H1 (cell line): ENCODE data around the gene MGLL. TPM values are rescaled to one million over a fixed set of nuclear protein-coding genes. Genes with fewer than 3 reads are reported as not detected.

Source experiments
- CTCF ChIA-PET: fragments of 300-600 bp; sonication (Branson Sonifier 250); formaldehyde crosslinking; loops from one replicate; lab custom pipeline; 2021; ENCODE audit not compliant: partially characterized antibody; lab: Charles Lee
- POLR2A ChIA-PET: fragments of 300-600 bp; sonication (Branson Sonifier 250); formaldehyde crosslinking; loops from one replicate; lab custom pipeline; 2021; ENCODE audit warnings: inconsistent platforms; ENCODE audit not compliant: partially characterized antibody; lab: Charles Lee
- DNase-seq, 2 experiments: peaks; one replicate each; pipeline versions ENCODE4 v3.0.0 to v3.0.0-alpha.2; 2010 to 2022; ENCODE audit warnings: low spot score in 2 of 2, low read depth in 1 of 2, mixed read lengths in 1 of 2
- FAIRE-seq: peaks from 2 replicates; lab custom pipeline; 2011; peaks lifted over from hg19 to GRCh38; lab: Jason Lieb, UNC
- H2AFZ ChIP-seq: 2 replicates; pipeline ENCODE4 v1.8.1; 2012; ENCODE audit warnings: low read length, inconsistent platforms
- H2AK5ac ChIP-seq: 2 replicates; pipeline ENCODE4 v1.6.1; 2013; ENCODE audit warnings: low read depth, low read length
- H2BK120ac ChIP-seq: replicated peaks from 2 replicates; pipeline ENCODE3; 2013; ENCODE audit warnings: low read depth, low read length, inconsistent platforms
- H2BK12ac ChIP-seq: 2 replicates; pipeline ENCODE4 v1.6.1; 2013; ENCODE audit warnings: low read depth, low read length
- H2BK15ac ChIP-seq: 2 replicates; pipeline ENCODE4 v1.6.1; 2013; ENCODE audit warnings: low read length
- H2BK20ac ChIP-seq: 2 replicates; pipeline ENCODE4 v1.6.1; 2013; ENCODE audit warnings: low read length
- H2BK5ac ChIP-seq: 2 replicates; pipeline ENCODE4 v1.6.1; 2013; ENCODE audit warnings: low read depth, low read length
- H3K14ac ChIP-seq: 2 replicates; pipeline ENCODE4 v1.6.1; 2013; ENCODE audit warnings: inconsistent platforms; ENCODE audit not compliant: insufficient read length
- H3K18ac ChIP-seq: 2 replicates; pipeline ENCODE4 v1.6.1; 2013; ENCODE audit warnings: low read length; ENCODE audit errors: extremely low read depth
- H3K23ac ChIP-seq: 2 replicates; pipeline ENCODE4 v1.6.1; 2013; ENCODE audit warnings: inconsistent platforms; ENCODE audit not compliant: insufficient read length
- H3K23me2 ChIP-seq: 2 replicates; pipeline ENCODE4 v1.6.1; 2013; ENCODE audit warnings: low read depth, low read length
- H3K27ac ChIP-seq: 2 replicates; pipeline ENCODE4 v1.6.1; 2011; ENCODE audit warnings: low read depth, low read length, inconsistent platforms
- H3K27me3 ChIP-seq, 4 experiments: replicated peaks in 1 of 4; 1 replicate in 1 of 4; 2 replicates in 3 of 4; pipeline versions ENCODE4 v1.6.1 to v1.8.1; 2011 to 2013; ENCODE audit warnings: low read length in 3 of 4, mild to moderate bottlenecking in 3 of 4, inconsistent platforms in 2 of 4, mixed read lengths in 2 of 4, moderate library complexity in 1 of 4; ENCODE audit not compliant: control insufficient read depth in 3 of 4, insufficient read depth in 3 of 4; ENCODE audit errors: extremely low read depth in 1 of 4
- H3K36me3 ChIP-seq, 4 experiments: 2 replicates each; pipeline versions ENCODE4 v1.6.1 to v1.8.1; 2011 to 2013; ENCODE audit warnings: mild to moderate bottlenecking in 4 of 4, low read length in 3 of 4, moderate library complexity in 2 of 4, control low read depth in 1 of 4, inconsistent platforms in 1 of 4; ENCODE audit not compliant: insufficient read depth in 4 of 4, control insufficient read depth in 2 of 4
- H3K4ac ChIP-seq: replicated peaks from 2 replicates; pipeline ENCODE3; 2013; ENCODE audit warnings: low read length, low read depth, mixed read lengths, inconsistent platforms; ENCODE audit not compliant: insufficient read length
- H3K4me1 ChIP-seq, 4 experiments: replicated peaks in 1 of 4; 1 replicate in 1 of 4; 2 replicates in 3 of 4; pipeline versions ENCODE4 v1.6.1 to v1.8.1; 2011 to 2013; ENCODE audit warnings: low read length in 3 of 4, inconsistent platforms in 2 of 4, mixed read lengths in 1 of 4; ENCODE audit not compliant: insufficient read depth in 4 of 4, control insufficient read depth in 3 of 4
- H3K4me2 ChIP-seq, 2 experiments: 2 replicates each; pipeline versions ENCODE4 v1.6.1 to v1.8.1; 2011 to 2013; ENCODE audit warnings: low read depth in 2 of 2, low read length in 2 of 2, control low read depth in 1 of 2, inconsistent platforms in 1 of 2, mild to moderate bottlenecking in 1 of 2; ENCODE audit not compliant: insufficient read depth in 1 of 2
- H3K4me3 ChIP-seq, 4 experiments: fragments of 200-600, 300-600 bp in 1 of 4; sonication (generic), shearing (Covaris generic), sonication (Bioruptor Twin) in 1 of 4; 2 replicates each; pipeline versions ENCODE4 v1.5.1 to v1.8.1; 2011 to 2016; ENCODE audit warnings: low read length in 4 of 4, low read depth in 3 of 4, control low read depth in 2 of 4, inconsistent platforms in 2 of 4, mild to moderate bottlenecking in 2 of 4, mixed read lengths in 1 of 4, moderate library complexity in 1 of 4; ENCODE audit not compliant: insufficient read depth in 2 of 4; ENCODE audit errors: extremely low read depth in 1 of 4
- H3K56ac ChIP-seq: replicated peaks from 2 replicates; pipeline ENCODE3; 2013; ENCODE audit warnings: low read depth, mild to moderate bottlenecking, mixed read lengths, low read length, inconsistent platforms; ENCODE audit not compliant: insufficient read length
- H3K79me1 ChIP-seq: 2 replicates; pipeline ENCODE4 v1.6.1; 2013; ENCODE audit warnings: low read depth, low read length, control low read depth
- H3K79me2 ChIP-seq, 2 experiments: 2 replicates each; pipeline versions ENCODE4 v1.6.1 to v1.8.1; 2012 to 2013; ENCODE audit warnings: low read length in 2 of 2, mild to moderate bottlenecking in 2 of 2, inconsistent platforms in 1 of 2; ENCODE audit not compliant: insufficient read depth in 2 of 2, control insufficient read depth in 1 of 2
- H3K9ac ChIP-seq, 4 experiments: replicated peaks in 1 of 4; 1 replicate in 1 of 4; 2 replicates in 3 of 4; pipeline versions ENCODE4 v1.6.1 to v1.8.1; 2011 to 2013; ENCODE audit warnings: low read depth in 3 of 4, low read length in 3 of 4, control low read depth in 2 of 4, mild to moderate bottlenecking in 2 of 4, moderate library complexity in 2 of 4, inconsistent platforms in 1 of 4; ENCODE audit errors: extremely low read depth in 1 of 4
- H3K9me3 ChIP-seq, 2 experiments: 2 replicates each; pipeline versions ENCODE4 v1.6.1 to v1.8.1; 2012 to 2013; ENCODE audit warnings: mild to moderate bottlenecking in 2 of 2, moderate library complexity in 2 of 2, control low read depth in 1 of 2, inconsistent platforms in 1 of 2, low read depth in 1 of 2, low read length in 1 of 2, mixed read lengths in 1 of 2; ENCODE audit not compliant: insufficient read depth in 2 of 2
- H4K20me1 ChIP-seq, 2 experiments: replicated peaks in 1 of 2; 2 replicates each; pipeline versions ENCODE3 to v1.8.1; 2011 to 2013; ENCODE audit warnings: inconsistent platforms in 2 of 2, low read length in 2 of 2, mild to moderate bottlenecking in 1 of 2; ENCODE audit not compliant: insufficient read depth in 2 of 2, control insufficient read depth in 1 of 2
- H4K5ac ChIP-seq: 2 replicates; pipeline ENCODE4 v1.6.1; 2013; ENCODE audit warnings: low read length, low read depth, mixed read lengths, inconsistent platforms; ENCODE audit not compliant: insufficient read length
- H4K8ac ChIP-seq: 2 replicates; pipeline ENCODE4 v1.8.0; 2013; ENCODE audit warnings: mild to moderate bottlenecking, moderate library complexity, low read length, inconsistent platforms; ENCODE audit not compliant: insufficient read depth; ENCODE audit errors: extremely low read depth
- H4K91ac ChIP-seq: replicated peaks from 2 replicates; pipeline ENCODE3; 2013; ENCODE audit warnings: low read length, mixed read lengths, inconsistent platforms; ENCODE audit not compliant: insufficient read length
- HDAC2 ChIP-seq, 2 experiments: fragments of 300-600 bp in 1 of 2; sonication (generic) in 1 of 2; IDR thresholded peaks; 2 replicates each; pipeline ENCODE4 v1.6.1; 2011 to 2012; ENCODE audit warnings: low read depth in 2 of 2, low read length in 2 of 2, mild to moderate bottlenecking in 2 of 2, moderate library complexity in 2 of 2, borderline replicate concordance in 1 of 2, inconsistent platforms in 1 of 2
- WGBS, 2 experiments: shearing (Covaris generic) in 1 of 2; methylation state at CpG; one replicate each; pipeline versions ENCODE4 v1.1.6 to v1.1.7; 2013 to 2015; ENCODE audit warnings: low lambda C conversion rate in 2 of 2, mixed read lengths in 2 of 2, inconsistent platforms in 1 of 2, low coverage in 1 of 2, missing lambda C conversion rate in 1 of 2; ENCODE audit not compliant: insufficient replicate concordance in 2 of 2, insufficient coverage in 1 of 2, insufficient read length in 1 of 2; ENCODE audit errors: extremely low coverage in 1 of 2, missing lambda C conversion rate in 1 of 2; 5-methylcytosine and 5-hydroxymethylcytosine counted together
- polyA plus RNA-seq, 7 experiments: library from polyadenylated mRNA; depleted of rRNA in 3 of 7; stranded (reverse) in 5 of 7; unstranded in 2 of 7; fragments of >200 nt in 5 of 7; fragments of 200-250 nt in 2 of 7; gene quantifications; 1 replicate in 5 of 7; 2 replicates in 1 of 7; 4 replicates in 1 of 7; pipeline versions ENCODE4 v1.2.1 to v1.2.3, GENCODE V29; 2011 to 2013; ENCODE audit warnings: missing spikeins in 2 of 7, mixed read lengths in 2 of 7
- total RNA-seq: library from RNA; stranded (reverse); fragmentation: NEBNext Ultra II Directional; extraction: Animal tissue kit (Norgen Biotek cat#: 25700); gene quantifications from 2 replicates; pipeline ENCODE4 v1.2.1, GENCODE V29; 2021
- TF ChIP-seq, protein P1 (sequence below), 3 experiments: IDR thresholded peaks; 1 replicate in 2 of 3; 2 replicates in 1 of 3; pipeline versions ENCODE4 v1.5.1 to v1.6.1; 2011; ENCODE audit warnings: low read length in 3 of 3, mild to moderate bottlenecking in 3 of 3, inconsistent platforms in 2 of 3, low read depth in 1 of 3, moderate library complexity in 1 of 3; ENCODE audit not compliant: insufficient read depth in 1 of 3; ENCODE audit errors: control extremely low read depth in 1 of 3

Gene MGLL
- total and polyA plus RNA-seq, 2 of the 8 experiments (the other 6 are each of a cell fraction or from before 2014, with no cell fraction given) = 0.05 to 0.34 TPM

- H2BK5ac ChIP-seq = no peak overlapping the region
- no peak overlapping the region for H2BK120ac ChIP-seq
- no peaks in the 10 kb centered on the region for H3K23me2 ChIP-seq
- H3K79me1 ChIP-seq = no peaks in the 10 kb centered on the region; the same call in 1 of the 2 replicates
- H3K23ac ChIP-seq = no peak overlapping the region
- no peaks in the 10 kb centered on the region for H3K27me3 ChIP-seq
- H2AK5ac ChIP-seq = no peak overlapping the region
- no peak overlapping the region for H4K5ac ChIP-seq
- peaks cover 0 to 4% of the 10 kb centered on the region in 2 experiments for H4K20me1 ChIP-seq
- no peak overlapping the region for H4K91ac ChIP-seq
- CTCF ChIA-PET = interaction anchor here (0.6 to 10.2 kb wide), 7 partner anchors 15 to 187 kb away, joined by 3 to 104 read pairs (median 5); no protein-coding TSS in a partner anchor
- H3K14ac ChIP-seq = no peak overlapping the region
- no peak overlapping the region for H3K18ac ChIP-seq
- H3K27ac ChIP-seq = no peak overlapping the region
- H2BK20ac ChIP-seq = no peak overlapping the region
- 91% methylated on average over 4 of the region's 4 CpGs; no CpG with 5 or more reads in 1 of the 2 experiments for WGBS, 2 experiments
- H3K4me3 ChIP-seq = no peak overlapping the region
- H3K36me3 ChIP-seq = no peaks in the 10 kb centered on the region
- no peaks in the 10 kb centered on the region for H3K9me3 ChIP-seq
- POLR2A ChIA-PET = no interaction called here
- H3K4me1 ChIP-seq = no peaks in the 10 kb centered on the region
- no peak overlapping the region for H4K8ac ChIP-seq
- FAIRE-seq (no peak), DNase-seq (no peak)
- no peak overlapping the region for H2AFZ ChIP-seq
- no peak overlapping the region for H3K4me2 ChIP-seq
- no peak overlapping the region for H2BK12ac ChIP-seq
- no peak overlapping the region for H2BK15ac ChIP-seq
- H3K9ac ChIP-seq = no peak overlapping the region
- no peak overlapping the region for H3K4ac ChIP-seq
- no peaks in the 10 kb centered on the region for H3K79me2 ChIP-seq
- TF ChIP-seq, protein P1, sequence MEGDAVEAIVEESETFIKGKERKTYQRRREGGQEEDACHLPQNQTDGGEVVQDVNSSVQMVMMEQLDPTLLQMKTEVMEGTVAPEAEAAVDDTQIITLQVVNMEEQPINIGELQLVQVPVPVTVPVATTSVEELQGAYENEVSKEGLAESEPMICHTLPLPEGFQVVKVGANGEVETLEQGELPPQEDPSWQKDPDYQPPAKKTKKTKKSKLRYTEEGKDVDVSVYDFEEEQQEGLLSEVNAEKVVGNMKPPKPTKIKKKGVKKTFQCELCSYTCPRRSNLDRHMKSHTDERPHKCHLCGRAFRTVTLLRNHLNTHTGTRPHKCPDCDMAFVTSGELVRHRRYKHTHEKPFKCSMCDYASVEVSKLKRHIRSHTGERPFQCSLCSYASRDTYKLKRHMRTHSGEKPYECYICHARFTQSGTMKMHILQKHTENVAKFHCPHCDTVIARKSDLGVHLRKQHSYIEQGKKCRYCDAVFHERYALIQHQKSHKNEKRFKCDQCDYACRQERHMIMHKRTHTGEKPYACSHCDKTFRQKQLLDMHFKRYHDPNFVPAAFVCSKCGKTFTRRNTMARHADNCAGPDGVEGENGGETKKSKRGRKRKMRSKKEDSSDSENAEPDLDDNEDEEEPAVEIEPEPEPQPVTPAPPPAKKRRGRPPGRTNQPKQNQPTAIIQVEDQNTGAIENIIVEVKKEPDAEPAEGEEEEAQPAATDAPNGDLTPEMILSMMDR (IDR thresholded peaks at IDR 0.05; ENCODE audit: control extremely low read depth in 1 of 3, insufficient read depth in 1 of 3, low read depth in 1 of 3, low read length in 3 of 3) = peak in 1 of 3 experiments; percentile 7; a peak in 1 of 4 replicates
- TF ChIP-seq HDAC2 (IDR thresholded peaks at IDR 0.05; ENCODE audit: borderline replicate concordance in 1 of 2, low read depth in 2 of 2, low read length in 2 of 2) = no peak
- TF ChIP-seq, all 59 proteins: peak for 1
- H3K56ac ChIP-seq = no peak overlapping the region
Observed at GRCh38 chr3:127650236-127650635, 172.1 kb downstream of the MGLL start.
